ENCODE data around the gene FAM222B.

DNA sequence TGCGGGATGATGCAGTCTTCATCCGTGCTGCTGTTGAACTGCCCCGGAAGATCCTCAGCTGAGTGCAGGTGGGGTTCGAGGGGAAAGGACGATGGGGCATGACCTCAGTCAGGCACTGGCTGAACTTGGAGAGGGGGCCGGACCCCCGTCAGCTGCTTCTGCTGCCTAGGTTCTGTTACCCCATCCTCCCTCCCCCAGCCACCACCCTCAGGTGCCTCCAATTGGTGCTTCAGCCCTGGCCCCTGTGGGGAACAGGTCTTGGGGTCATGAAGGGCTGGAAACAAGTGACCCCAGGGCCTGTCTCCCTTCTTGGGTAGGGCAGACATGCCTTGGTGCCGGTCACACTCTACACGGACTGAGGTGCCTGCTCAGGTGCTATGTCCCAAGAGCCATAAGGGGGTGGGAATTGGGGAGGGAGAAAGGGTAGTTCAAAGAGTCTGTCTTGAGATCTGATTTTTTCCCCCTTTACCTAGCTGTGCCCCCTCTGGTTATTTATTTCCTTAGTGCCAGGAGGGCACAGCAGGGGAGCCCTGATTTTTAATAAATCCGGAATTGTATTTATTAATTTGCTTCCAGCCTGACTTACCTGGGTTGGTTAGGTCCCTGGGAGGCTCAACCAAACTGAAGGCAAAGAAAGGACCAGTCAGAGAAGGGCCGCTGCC, 92.9 kb downstream of the FAM222B start:
- TF ChIP-seq, protein P1, sequence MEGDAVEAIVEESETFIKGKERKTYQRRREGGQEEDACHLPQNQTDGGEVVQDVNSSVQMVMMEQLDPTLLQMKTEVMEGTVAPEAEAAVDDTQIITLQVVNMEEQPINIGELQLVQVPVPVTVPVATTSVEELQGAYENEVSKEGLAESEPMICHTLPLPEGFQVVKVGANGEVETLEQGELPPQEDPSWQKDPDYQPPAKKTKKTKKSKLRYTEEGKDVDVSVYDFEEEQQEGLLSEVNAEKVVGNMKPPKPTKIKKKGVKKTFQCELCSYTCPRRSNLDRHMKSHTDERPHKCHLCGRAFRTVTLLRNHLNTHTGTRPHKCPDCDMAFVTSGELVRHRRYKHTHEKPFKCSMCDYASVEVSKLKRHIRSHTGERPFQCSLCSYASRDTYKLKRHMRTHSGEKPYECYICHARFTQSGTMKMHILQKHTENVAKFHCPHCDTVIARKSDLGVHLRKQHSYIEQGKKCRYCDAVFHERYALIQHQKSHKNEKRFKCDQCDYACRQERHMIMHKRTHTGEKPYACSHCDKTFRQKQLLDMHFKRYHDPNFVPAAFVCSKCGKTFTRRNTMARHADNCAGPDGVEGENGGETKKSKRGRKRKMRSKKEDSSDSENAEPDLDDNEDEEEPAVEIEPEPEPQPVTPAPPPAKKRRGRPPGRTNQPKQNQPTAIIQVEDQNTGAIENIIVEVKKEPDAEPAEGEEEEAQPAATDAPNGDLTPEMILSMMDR (IDR thresholded peaks at IDR 0.05), result no peak
- TF ChIP-seq POLR2A (IDR thresholded peaks at IDR 0.05), result no peak
- TF ChIP-seq POLR2AphosphoS5 (IDR thresholded peaks at IDR 0.05), result no peak
- no peak for TF ChIP-seq EP300 (IDR thresholded peaks at IDR 0.05)

Measured in upper lobe of left lung (tissue), 4 donors.